HG03097 (cell line): Measurements from ENCODE around the gene LIN9.

Source experiments
- ATAC-seq: cut with Tn5 transposase; IDR thresholded peaks from one replicate; pipeline ENCODE4 v1.9.1; 2021; ENCODE audit not compliant: unreplicated experiment, low FRiP score

Gene LIN9

DNA sequence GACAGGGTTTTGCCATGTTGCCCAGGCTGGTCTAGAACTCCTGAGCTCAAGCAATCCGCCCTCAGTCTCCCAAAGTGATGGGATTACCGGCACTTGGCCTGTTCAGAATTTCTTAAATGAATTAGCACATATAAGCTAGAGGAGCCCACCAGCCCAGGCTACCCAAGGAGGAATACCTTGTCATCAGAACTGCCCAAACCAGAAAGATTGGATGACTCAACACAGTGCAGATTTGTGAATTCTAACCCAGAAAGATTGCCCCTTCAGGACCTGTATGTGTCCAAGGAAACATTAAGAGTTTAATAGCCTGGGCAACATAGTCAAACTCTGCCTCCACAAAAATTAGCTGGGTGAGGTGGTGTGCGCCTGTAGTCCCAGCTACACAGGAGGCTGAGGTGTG lies 14.0 kb upstream of the LIN9 start:
- no peak for ATAC-seq

- no peak for ATAC-seq
These were observed 12.0 kb upstream of the LIN9 start for GRCh38 chr1:226320930-226321329.

GRCh38 chr1:226318471-226318870 lies 9.5 kb upstream of the LIN9 start:
- no peak for ATAC-seq

GRCh38 chr1:226314055-226314454 lies 5.1 kb upstream of the LIN9 start:
- no peak for ATAC-seq

GRCh38 chr1:226312065-226312464 lies 3.1 kb upstream of the LIN9 start:
- no peak for ATAC-seq

DNA sequence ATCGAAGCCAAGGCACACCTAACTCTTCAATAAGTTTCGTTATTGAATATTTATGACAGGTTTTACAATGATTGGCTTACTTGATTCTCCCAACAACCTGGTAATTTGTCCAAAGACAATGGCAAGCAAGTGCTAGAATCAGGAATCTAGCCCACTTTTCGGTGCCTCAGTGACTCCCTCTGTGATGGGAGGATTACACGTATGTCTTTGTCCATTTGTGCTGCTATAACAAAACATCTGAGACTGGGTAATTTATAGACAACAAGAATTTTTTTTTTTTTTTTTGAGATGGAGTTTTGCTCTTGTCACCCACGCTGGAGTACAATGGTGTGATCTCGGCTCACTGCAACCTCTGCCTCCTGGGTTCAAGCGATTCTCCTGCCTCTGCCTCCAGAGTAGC lies 2.4 kb upstream of the LIN9 start:
- ATAC-seq = no peak

- no peak for ATAC-seq
These were observed 1.8 kb upstream of the LIN9 start for GRCh38 chr1:226310637-226311195.

- no peak for ATAC-seq
These were observed 1.2 kb upstream of the LIN9 start for GRCh38 chr1:226310245-226310540.

DNA sequence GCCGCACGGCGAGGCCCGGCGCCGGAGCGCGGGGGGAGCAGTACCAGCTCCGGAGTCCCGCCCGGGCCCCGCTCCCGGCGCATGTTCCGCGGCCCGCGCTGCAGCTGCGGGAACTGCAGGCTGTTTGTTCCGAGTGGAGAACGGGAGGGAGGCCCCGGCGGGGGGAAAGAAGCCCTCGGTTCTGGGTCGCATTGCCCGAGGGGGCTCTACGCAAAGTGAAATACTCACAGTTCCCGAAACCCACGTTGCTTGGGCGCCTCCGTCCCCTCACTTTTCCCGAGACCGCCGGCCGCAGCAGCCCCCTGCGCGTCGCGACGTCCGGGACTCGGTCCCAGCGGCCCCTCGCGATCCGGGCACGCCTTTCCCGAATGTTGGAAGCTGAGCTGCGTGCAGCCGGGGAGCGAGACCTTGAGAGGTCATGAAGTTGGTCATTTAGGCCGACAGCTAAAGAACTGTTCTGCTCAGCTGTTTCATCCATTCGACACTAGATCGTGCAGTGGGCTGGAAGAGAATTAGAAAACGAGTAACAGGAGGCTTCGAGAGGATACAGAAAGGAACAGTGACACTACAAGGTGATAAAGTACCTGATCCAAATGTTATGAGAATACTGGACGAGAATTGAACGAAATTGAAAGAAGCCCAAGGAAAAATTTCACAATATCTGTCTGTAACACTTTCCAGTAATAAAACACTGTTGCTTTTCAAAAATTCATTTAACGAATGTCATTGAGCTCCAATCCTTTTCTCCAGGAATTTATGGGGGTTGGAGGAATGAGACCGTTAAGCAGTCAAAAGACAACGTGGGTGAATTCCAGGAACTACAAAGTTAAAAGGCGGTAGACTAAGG lies 657 bp upstream of the LIN9 start:
- peak; percentile 17 for ATAC-seq

GRCh38 chr1:226308166-226308722 lies 720 bp downstream of the LIN9 start:
- ATAC-seq = peak; percentile 12

- ATAC-seq = no peak
These were observed 2.5 kb downstream of the LIN9 start for GRCh38 chr1:226306425-226306824.

- no peak for ATAC-seq
These were observed 3.8 kb downstream of the LIN9 start for GRCh38 chr1:226305184-226305583.

GRCh38 chr1:226304291-226304955 lies 4.5 kb downstream of the LIN9 start:
- no peak for ATAC-seq

DNA sequence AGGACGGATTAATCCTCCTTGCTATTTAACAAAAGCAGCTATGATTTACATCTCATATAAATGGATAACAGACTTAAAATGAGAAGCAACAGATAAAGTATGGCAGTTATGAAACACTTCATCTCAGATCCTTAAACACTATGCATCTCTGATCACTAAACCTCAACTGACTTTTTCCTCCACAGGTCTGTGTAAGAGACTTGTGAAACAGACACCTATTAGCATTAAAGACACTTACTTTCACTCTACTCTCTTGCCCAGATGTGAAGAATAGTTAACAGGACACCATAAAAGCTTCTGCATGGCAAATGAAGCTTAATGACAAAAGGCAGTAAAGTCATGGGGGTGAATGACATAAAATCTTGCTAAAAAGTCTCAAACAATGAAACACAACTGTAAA lies 6.2 kb downstream of the LIN9 start:
- ATAC-seq = no peak

GRCh38 chr1:226296911-226297310 lies 12.1 kb downstream of the LIN9 start:
- ATAC-seq = no peak

GRCh38 chr1:226293553-226293920 lies 15.4 kb downstream of the LIN9 start:
- no peak for ATAC-seq

GRCh38 chr1:226292874-226293552 lies 16.0 kb downstream of the LIN9 start:
- ATAC-seq = no peak

DNA sequence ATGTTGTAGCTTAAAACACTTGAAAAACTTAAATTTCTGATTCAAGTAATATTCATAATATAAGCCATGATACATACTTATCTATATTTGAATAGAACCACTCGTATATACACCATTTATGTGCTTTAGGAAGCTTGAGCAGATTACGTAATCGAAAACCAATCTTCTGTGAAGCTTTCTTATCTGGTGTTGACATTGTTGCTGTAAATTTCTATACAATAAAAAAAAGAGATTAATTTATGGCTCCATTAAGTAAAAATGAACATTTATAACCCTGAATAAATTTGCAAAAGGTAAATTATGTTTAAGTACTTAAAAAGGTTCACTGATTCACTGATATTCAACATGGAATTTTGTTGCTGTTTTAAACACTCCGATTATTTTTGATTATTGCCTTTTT lies 21.4 kb downstream of the LIN9 start:
- ATAC-seq = no peak

DNA sequence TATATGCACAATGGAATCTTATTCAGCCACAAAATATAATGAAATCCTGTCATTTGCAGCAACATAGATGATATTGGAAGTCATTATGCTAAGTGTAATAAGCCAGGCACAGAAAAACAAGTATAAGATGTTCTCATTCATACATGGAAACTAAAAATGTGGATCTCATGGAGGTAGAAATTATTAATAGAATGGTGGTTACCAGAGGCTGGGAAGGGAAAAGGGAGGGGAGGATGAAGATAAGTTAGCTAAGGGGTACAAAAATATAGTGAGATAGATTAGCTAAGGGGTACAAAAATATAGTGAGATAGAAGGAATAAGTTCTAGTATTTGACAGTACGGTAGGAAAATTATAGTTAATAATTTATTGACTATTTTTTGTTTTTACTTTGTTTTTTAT lies 27.9 kb downstream of the LIN9 start:
- ATAC-seq = no peak

GRCh38 chr1:226279498-226279897 lies 29.5 kb downstream of the LIN9 start:
- ATAC-seq = no peak

GRCh38 chr1:226277897-226278296 lies 31.1 kb downstream of the LIN9 start:
- ATAC-seq = no peak
